Stimulated activated CD4-positive, alpha-beta T cell treated with anti-CD3 and anti-CD28 coated beads, TNF-alpha, amount 100 ng/mL, for 24 hours (primary cell): ENCODE measurements around the gene GABRA4.

ENCODE experiments used
- DNase-seq, 3 experiments: peaks; one replicate each; pipeline ENCODE4 v3.0.0-alpha.2; 2020; ENCODE audit warnings: low read depth in 3 of 3

The GABRA4 gene

DNA sequence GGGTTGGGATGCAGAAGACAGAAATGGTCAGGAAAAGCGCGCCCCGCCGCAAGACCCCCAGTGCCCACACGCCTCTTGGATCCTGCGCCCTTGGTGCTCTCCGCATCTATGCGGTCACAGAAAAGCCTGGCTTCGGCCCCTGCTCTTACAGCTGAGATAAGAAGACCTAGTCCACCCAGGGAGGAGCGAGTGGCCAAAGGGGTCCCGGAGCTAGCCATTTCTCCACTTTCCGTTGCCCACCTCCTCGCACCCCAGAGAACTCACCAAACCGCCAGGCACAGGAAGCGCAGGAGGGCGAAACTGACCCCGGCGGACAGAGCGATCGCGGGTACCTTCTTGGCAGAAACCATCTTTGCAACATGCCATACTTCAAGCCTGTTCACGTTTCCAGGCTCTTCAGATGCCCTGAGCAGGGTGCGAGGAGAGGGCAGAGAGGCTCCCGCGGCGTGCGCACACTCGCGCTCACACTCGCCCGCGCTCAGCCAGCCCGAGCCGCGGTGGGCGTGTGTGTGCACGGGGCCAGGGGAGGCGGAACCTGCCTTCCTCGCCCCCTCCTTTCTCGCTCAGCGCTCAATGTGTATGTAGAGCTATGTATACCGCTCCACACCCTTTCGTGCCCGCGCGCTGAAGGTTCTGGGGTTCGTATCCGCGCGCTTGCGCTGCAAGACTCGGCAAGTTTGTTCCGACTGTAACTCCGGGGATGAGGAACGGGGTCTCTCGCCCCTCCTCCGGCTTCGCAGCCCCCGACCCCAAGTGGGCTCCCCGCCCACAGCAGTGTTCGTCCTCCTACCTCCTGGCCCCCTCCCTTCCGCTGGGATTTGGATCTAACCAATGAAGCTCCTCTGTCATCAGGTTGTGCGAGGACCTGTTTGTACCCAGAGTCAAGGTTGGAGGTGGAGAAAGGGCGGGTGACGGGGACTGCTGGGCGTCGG lies at the start of gene GABRA4:
Gene GABRA4, minus strand, starts transcription at position 507 of the 932 bp plus-strand sequence. Its CDS starts 157 bp downstream, at position 350.
- no peak for DNase-seq

DNA sequence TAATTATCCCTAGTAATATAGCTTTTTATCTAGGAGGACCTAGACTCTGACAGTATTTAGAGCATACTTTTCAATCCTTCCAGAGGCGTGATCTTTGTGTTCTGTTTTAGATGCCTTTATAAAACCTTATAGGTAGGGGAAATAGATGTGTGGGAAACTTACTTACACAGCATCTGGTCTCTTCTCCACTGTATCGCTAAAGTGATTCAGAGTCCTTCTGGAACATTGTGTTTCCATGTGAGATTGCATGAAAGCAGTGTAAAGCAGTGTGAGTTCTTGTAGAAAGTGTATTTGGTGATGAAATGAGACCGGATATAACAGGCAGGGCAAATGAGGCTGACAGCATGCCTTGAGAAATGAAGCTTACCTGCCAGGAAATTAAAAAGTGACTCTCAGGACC lies 47.4 kb upstream of the GABRA4 start:
- no peak for DNase-seq

DNA sequence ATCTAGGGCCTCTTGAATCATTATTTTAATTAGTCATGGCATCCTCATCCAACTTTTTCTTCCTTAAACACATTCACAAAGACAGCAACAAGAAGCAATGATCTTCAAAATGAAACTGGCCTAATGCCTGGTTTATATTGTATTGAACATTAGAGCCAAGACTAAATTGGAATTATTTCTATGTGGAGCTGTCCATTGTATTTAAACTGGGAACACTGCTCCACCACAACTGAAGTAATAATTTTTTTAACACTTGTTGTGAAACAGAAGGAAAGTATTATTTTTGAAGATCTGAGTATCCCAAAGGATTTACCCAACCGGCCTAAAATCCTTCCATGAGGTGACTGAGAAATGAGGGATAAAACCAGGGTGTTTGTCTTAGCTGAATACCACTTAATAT lies 44.9 kb upstream of the GABRA4 start:
- DNase-seq, result no peak

- peak in 1 of 3 experiments; percentile 45 for DNase-seq
Observed at GRCh38 chr4:47032405-47033106, 39.2 kb upstream of the GABRA4 start.

- no peak for DNase-seq
Observed at GRCh38 chr4:47031751-47032404, 38.5 kb upstream of the GABRA4 start.

DNA sequence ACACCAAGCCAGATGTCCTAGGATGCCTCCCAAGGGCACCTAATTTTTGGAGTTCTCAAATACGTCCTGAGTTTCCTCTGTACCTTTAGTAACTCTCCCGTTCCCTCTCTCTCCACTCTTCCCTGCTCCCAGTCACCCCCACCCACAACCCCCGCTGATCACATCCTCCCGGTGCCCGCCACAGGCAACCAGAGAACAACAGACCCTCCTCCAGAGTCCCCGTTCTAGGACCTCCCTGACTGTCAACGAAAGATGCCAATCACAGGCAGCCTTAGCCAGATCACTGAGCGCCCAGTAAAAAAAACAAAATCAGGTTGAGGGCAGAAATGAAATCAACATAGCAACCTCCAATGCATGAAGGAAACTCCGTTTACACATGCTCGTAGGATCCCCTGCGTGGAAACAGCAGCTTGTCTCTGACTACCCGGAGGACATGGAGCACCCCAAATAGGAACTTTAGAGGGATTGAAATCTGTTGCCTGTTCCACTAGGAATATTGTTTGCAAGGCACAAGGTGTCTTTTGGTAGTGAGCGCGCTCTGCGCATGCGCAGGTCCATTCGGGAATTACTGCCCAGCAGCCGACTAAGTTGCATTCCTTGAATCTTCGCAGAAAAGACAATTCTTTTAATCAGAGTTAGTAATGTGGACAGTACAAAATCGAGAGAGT lies 37.8 kb upstream of the GABRA4 start, which contains the start of gene GABRB1:
Gene GABRB1, plus strand, starts transcription at position 557 of the 668 bp plus-strand sequence.
- peak in 2 of 3 experiments; percentile 7 to 9 for DNase-seq

DNA sequence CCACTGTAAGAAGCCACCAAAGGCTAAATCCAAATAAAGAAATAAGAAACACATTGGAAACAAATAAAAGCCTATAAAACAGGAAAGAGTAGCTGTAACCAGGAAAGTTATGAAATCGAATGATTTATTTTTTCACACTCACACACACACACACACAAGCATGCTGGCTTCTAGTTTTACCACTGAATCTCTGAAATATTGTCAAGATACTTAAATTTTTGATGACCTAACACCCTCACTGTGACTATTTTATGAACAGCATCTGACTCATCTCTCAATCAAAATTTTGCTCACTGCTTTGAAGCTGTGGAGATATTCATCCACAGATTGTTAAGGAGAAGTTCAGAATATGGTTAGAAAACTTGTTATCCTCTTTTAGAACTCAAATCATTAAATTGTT lies 24.1 kb upstream of the GABRA4 start:
- DNase-seq, result no peak

DNA sequence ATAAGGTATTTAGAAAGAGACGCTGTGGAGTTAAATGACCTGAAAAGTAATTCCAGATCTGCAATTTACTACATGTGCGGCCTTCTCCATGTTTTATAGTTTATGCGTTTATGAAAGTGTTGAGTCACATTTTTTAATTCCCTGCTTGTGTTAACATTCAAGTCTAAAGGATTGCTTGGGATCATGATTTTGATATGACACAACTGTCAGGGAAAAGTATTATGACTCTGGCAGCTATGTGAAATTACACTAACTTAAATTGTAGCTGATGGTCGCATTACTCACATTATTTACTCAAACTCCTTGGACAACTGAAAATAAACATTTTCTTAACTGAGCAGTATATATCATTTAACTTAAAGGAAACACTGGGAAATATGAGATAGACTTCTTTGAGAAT lies 23.7 kb upstream of the GABRA4 start:
- no peak for DNase-seq

DNA sequence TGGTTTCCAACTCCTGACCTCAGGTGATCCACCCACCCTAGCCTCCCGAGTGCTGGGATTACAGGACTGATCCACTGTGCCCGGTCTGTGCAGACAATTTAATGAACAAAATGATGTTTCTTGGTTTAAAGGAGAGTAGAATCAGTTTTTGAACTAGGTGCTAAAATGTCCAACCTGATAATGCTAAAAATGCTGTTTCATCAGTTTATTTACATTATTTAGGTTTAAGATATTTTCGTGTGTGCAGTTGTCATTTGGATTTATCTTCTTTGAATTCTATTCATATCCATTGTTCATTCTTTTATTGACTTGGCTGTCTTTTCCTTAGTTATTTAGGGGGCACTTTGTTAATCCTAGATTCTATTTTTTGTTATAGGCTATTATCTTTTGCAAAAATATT lies 20.0 kb upstream of the GABRA4 start:
- DNase-seq, result no peak

DNA sequence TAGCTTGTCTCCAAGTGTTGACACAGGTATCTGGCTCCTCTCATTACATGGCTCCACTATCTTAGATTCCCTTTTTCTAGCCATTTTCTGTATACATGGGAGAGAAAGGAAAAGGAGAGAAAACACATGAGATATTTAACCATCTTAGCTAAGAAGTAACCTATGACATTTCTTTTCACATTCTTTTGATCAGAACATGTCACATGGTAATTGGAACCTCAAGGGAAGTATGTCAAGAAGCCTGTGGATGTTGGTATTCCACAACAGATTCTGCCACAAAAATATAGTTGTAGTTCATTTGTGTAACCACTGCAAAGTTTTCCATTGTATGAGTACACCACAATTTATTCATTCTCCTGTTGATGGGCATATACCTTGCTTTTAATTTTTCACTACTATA lies 19.3 kb upstream of the GABRA4 start:
- no peak for DNase-seq

DNA sequence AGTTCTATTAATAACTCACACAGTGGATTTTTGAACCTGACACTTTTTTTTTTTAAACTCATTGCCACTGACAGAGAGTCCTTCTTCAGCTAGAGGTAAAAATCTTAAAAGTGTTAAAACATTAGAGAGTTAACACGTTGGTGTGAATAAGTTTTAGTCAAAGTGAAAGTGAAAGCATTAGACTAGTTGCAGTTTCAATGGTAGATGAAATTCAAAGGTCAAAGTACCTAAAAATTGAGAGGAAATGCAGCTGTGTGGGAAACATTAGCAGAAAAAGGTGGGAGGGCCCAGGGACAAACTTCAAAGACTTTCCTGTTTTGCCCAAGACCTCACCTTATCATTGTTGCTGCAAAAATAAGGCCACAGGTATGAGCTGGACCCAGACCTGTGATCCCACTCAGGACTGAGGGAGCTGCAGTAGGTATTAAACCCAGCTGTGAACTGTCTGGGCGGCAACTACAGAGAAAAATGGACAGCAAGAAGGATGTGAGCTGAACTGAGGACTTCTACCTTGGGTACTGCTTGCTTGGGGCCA lies 17.6 kb upstream of the GABRA4 start:
- no peak for DNase-seq

- DNase-seq, result no peak
Observed at GRCh38 chr4:47010347-47010911, 17.0 kb upstream of the GABRA4 start.

GRCh38 chr4:47002580-47002979 lies 9.2 kb upstream of the GABRA4 start:
- DNase-seq, result no peak

- no peak for DNase-seq
Observed at GRCh38 chr4:47000406-47000805, 7.0 kb upstream of the GABRA4 start.

DNA sequence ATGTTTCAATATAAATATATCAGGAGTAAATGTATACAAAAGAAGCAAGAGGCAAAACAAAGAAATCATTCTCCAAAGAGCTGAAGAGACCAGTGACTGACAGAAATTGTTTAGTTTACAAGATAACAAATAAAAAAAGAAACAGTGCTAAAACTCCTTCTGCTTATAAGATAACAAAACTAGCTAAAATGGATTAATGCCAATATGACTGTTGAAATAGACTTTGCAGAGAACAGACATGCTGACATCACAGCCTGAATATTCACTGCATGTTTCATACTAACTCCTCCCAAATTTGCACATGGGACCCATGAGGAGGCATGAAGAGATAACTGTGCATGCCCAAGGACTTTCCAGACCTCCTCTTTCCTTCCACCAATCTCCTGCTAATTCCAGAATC lies 6.2 kb upstream of the GABRA4 start:
- DNase-seq, result no peak

DNA sequence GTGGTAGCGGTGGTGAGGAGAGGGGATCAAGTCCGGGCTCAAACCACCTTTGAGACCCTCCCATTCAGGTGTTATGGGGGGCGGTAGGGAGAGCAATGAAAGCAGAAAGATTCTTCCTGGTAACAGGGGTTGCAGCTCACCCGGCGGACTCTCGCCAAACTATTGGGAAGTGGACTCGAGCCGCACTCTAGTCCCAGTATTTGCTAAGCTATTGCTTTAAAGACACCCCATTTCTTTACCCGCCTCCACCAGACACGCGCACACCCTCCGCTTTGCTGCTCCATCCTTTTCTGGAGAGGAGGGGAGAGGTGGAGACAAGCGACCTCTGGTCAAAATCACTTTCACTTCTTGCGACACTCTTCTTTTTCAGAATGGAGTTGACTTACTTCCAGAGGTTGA lies 625 bp upstream of the GABRA4 start:
- DNase-seq, result no peak

DNA sequence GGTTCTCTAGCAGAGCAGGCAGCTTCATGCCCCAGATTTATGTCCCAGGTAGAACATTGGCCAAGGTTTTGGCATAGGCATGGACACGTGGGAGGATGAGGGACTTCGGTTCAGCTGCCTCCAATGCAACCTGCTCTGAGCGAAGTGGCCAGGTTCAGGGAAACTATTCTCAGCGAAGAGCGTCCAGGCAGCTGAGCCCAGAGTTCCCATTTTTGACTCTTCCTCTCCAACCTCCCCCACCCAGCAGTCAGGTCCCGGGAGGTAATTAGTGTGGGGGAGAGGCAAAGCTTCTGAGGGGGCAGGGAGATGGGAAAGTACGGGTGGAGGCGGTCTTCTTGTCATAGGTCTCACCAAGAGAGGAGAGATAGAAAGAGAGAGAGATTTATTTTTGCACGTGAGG lies 1.0 kb downstream of the GABRA4 start:
- DNase-seq, result no peak

DNA sequence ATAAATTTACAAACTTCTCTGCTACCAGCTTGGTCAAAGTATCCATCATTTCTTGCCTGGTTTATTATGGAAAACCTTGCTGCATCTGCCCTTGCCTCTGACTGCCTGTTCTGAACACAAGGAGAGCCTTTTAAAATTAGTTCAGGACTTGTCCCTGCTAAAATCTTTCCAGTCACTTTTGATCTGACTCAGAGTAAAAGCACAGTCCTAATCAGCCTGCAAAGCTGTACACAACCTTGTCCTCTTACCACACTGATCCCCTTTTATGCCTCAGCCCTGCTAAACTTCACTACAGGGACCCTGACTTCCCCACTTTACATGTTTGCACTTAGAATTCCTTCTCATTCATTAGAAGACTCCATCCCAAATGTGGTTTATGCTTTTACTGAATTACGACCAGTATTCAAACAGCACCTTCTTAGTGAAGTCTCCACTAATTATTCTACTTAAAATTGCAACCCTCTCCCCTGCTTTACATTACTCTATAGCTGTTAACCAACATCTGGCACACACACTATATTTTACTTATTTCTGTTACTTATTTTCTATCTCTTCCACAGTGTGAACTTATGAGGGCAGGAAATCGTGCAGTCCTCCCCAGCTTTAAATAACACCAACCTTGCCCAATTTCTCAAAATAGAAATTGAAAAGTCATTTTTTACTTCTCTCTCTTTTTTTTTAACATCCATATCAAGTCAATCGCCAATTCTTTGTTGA lies 6.3 kb downstream of the GABRA4 start:
- no peak for DNase-seq

DNA sequence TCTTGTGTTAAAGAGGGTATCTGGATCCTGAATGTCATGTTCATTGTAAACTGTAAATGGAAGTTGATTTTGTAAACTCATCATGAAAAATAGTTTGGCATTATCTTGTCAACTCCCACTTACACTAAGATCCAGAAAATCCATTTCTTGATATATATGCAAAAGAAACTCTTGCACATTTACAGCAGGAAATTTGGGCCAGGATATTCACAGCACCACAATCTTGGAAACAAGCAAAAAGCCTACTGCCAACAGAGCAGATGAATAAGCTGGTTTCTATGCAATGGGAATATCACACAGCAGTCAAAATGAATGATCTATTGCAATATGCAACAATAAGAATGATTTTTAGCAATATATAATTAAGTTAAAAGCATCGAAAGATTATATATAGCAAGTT lies 8.6 kb downstream of the GABRA4 start:
- DNase-seq, result no peak

DNA sequence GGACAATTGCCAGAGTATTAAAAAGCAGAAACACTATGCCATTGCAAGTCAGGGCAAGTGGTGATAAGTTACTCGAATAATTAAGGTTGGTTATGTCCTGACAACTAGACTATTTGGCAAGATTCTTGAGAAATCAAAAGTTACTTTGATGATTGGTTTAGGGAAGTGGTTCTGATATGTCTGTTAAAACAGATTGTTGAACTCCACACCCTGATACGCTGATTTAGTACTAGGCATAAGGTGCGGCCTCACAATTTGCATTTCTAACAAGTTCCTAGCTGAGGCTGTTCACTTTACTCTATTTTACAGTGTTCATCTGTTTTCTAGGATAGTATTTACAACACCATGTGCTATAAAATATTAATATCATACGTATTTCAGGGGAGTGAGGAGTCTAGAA lies 12.5 kb downstream of the GABRA4 start:
- DNase-seq, result no peak

GRCh38 chr4:46979726-46980125 lies 13.7 kb downstream of the GABRA4 start:
- DNase-seq, result no peak
